ENCODE data around the gene ADRB2.

DNA sequence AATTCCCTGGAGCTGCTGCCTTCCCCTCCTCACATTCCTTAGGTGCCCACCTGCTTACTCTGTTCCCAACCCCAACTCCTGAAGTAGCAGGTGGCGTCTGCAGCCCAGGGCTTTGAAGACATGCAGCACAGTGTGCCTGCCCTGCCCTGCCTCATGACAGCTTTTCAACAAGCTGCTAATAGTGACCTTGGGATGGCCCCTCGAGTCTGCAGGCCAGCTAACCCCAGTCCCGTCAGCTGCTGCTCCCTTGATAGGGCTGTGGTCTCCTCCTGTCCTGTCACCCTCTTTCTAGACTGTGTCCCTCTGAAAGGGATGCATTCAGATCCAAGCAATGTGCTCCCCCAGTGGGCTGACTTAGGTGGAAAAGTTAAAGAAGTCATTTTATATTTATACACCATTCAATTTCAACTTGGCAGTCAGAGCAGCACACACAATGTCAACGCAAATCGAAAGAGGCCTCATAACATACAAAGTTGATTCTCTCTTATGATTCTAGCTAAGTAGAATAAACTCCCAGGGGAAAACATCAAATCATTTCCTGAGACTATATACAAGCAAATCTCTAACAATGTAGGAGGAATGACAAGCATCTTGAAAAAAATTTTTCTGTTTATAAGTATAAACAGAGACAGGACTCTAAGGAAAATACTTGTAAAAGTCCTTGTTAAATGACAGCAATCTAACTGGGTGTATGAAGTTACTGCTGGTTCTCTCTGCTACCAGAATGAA is 37.9 kb downstream of the ADRB2 start:
- TF ChIP-seq, protein P1, sequence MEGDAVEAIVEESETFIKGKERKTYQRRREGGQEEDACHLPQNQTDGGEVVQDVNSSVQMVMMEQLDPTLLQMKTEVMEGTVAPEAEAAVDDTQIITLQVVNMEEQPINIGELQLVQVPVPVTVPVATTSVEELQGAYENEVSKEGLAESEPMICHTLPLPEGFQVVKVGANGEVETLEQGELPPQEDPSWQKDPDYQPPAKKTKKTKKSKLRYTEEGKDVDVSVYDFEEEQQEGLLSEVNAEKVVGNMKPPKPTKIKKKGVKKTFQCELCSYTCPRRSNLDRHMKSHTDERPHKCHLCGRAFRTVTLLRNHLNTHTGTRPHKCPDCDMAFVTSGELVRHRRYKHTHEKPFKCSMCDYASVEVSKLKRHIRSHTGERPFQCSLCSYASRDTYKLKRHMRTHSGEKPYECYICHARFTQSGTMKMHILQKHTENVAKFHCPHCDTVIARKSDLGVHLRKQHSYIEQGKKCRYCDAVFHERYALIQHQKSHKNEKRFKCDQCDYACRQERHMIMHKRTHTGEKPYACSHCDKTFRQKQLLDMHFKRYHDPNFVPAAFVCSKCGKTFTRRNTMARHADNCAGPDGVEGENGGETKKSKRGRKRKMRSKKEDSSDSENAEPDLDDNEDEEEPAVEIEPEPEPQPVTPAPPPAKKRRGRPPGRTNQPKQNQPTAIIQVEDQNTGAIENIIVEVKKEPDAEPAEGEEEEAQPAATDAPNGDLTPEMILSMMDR (IDR thresholded peaks at IDR 0.05) = no peak
- TF ChIP-seq POLR2A (IDR thresholded peaks at IDR 0.05) = no peak
